Measurements from ENCODE around the gene CTAG2. TPM values are rescaled to one million over a fixed set of nuclear protein-coding genes. Genes with fewer than 3 reads are reported as not detected.
"Not testable (repeated sequence)": the region's sequence is repeated elsewhere in the genome, so short reads cannot be mapped to it uniquely, and the experiment has no call there.

Gene CTAG2
- total and polyA plus RNA-seq, 2 donors (not counting 1 experiment from before 2014, with no cell fraction given) = not detected

- Mint-ChIP-seq H3K4me3 (no peak overlapping the region), H3K4me1 (no peaks in the 10 kb centered on the region), H3K27me3 (no peaks in the 10 kb centered on the region), H3K9me3 (ENCODE audit: insufficient read depth) (no peaks in the 10 kb centered on the region), H3K27ac (no peak overlapping the region)
- 89% methylated on average over 4 of the region's 15 CpGs for WGBS (ENCODE audit: insufficient coverage)
- no peak for TF ChIP-seq CTCF (IDR thresholded peaks at IDR 0.05)
- no peak for TF ChIP-seq EZH2 (IDR thresholded peaks at IDR 0.05; ENCODE audit: borderline replicate concordance, insufficient read depth, low read depth, low read length, poor library complexity, severe bottlenecking)
- Histone ChIP-seq H3K9me3 (ENCODE audit: control extremely low read depth in 1 of 3, control insufficient read depth in 2 of 3, insufficient read depth in 1 of 3, low read length in 2 of 3) (no peaks in the 10 kb centered on the region), H3K79me2 (ENCODE audit: control insufficient read depth, insufficient read depth, low read length) (no peaks in the 10 kb centered on the region), H4K20me1 (ENCODE audit: control insufficient read depth, insufficient read depth, low read length, poor library complexity, severe bottlenecking) (no peaks in the 10 kb centered on the region), H2AFZ (ENCODE audit: insufficient read depth, low read depth, low read length, poor library complexity, severe bottlenecking) (no peak overlapping the region), H3K4me3 (ENCODE audit: control extremely low read depth in 1 of 5, extremely low read depth in 1 of 5, insufficient read depth in 1 of 5, low read depth in 2 of 5, low read length in 4 of 5) (no peak overlapping the region), H3K4me1 (ENCODE audit: control insufficient read depth in 2 of 2, insufficient read depth in 2 of 2, low read length in 2 of 2) (no peaks in the 10 kb centered on the region), H3K36me3 (replicated peaks in 1 of 2; ENCODE audit: control extremely low read depth in 1 of 2, control insufficient read depth in 1 of 2, extremely low read depth in 1 of 2, insufficient read depth in 2 of 2, low read length in 1 of 2) (no peaks in the 10 kb centered on the region), H3K4me2 (replicated peaks; ENCODE audit: low read depth, low read length, poor library complexity, severe bottlenecking) (no peak overlapping the region), H3K9ac (ENCODE audit: low read length) (no peak overlapping the region), H3K27ac (ENCODE audit: low read length in 2 of 2) (no peak overlapping the region), H3K27me3 (replicated peaks in 1 of 4; ENCODE audit: control extremely low read depth in 1 of 4, control insufficient read depth in 3 of 4, insufficient read depth in 4 of 4, low read length in 3 of 4) (no peaks in the 10 kb centered on the region)
- POLR2A ChIA-PET = no interaction called here
- CTCF ChIA-PET = no interaction called here
- DNase-seq = no peak
- intact Hi-C loops (cut with micrococcal nuclease) = no loop called here
- no peak for ATAC-seq (ENCODE audit: low read depth)
Observed at GRCh38 chrX:154648931-154649330, 4.4 kb downstream of the CTAG2 start.

GRCh38 chrX:154645745-154646378 lies 7.5 kb downstream of the CTAG2 start:
- CTCF ChIA-PET; H3K27ac ChIP-seq (ENCODE audit: low read length in 2 of 2); H3K4me3 ChIP-seq (ENCODE audit: control extremely low read depth in 1 of 5, extremely low read depth in 1 of 5, insufficient read depth in 1 of 5, low read depth in 2 of 5, low read length in 4 of 5); H3K9ac ChIP-seq (ENCODE audit: low read length); DNase-seq; H3K9me3 Mint-ChIP-seq (ENCODE audit: insufficient read depth); H3K27me3 Mint-ChIP-seq; H3K36me3 ChIP-seq (replicated peaks in 1 of 2; ENCODE audit: control extremely low read depth in 1 of 2, control insufficient read depth in 1 of 2, extremely low read depth in 1 of 2, insufficient read depth in 2 of 2, low read length in 1 of 2); H2AFZ ChIP-seq (ENCODE audit: insufficient read depth, low read depth, low read length, poor library complexity, severe bottlenecking); H3K79me2 ChIP-seq (ENCODE audit: control insufficient read depth, insufficient read depth, low read length); H3K4me3 Mint-ChIP-seq; POLR2A ChIA-PET; H3K27ac Mint-ChIP-seq; H4K20me1 ChIP-seq (ENCODE audit: control insufficient read depth, insufficient read depth, low read length, poor library complexity, severe bottlenecking); H3K27me3 ChIP-seq (replicated peaks in 1 of 4; ENCODE audit: control extremely low read depth in 1 of 4, control insufficient read depth in 3 of 4, insufficient read depth in 4 of 4, low read length in 3 of 4); H3K4me1 Mint-ChIP-seq; H3K9me3 ChIP-seq (ENCODE audit: control extremely low read depth in 1 of 3, control insufficient read depth in 2 of 3, insufficient read depth in 1 of 3, low read length in 2 of 3); H3K4me1 ChIP-seq (ENCODE audit: control insufficient read depth in 2 of 2, insufficient read depth in 2 of 2, low read length in 2 of 2); H3K4me2 ChIP-seq (replicated peaks; ENCODE audit: low read depth, low read length, poor library complexity, severe bottlenecking); ATAC-seq (ENCODE audit: low read depth); intact Hi-C loops (cut with micrococcal nuclease): not testable (repeated sequence)
- no CpG with 5 or more reads among the region's 24 CpGs for WGBS (ENCODE audit: insufficient coverage)

GRCh38 chrX:154643708-154644107 lies 9.7 kb downstream of the CTAG2 start:
- WGBS (ENCODE audit: insufficient coverage) = no CpG with 5 or more reads among the region's 31 CpGs

More at GRCh38 chrX:154643708-154644107, 9.7 kb downstream of the CTAG2 start:
- H3K27me3 Mint-ChIP-seq; H3K4me1 ChIP-seq (ENCODE audit: control insufficient read depth in 2 of 2, insufficient read depth in 2 of 2, low read length in 2 of 2); H3K4me3 ChIP-seq (ENCODE audit: control extremely low read depth in 1 of 5, extremely low read depth in 1 of 5, insufficient read depth in 1 of 5, low read depth in 2 of 5, low read length in 4 of 5); H3K9ac ChIP-seq (ENCODE audit: low read length); H4K20me1 ChIP-seq (ENCODE audit: control insufficient read depth, insufficient read depth, low read length, poor library complexity, severe bottlenecking); H3K9me3 Mint-ChIP-seq (ENCODE audit: insufficient read depth); H3K27ac Mint-ChIP-seq; ATAC-seq (ENCODE audit: low read depth); DNase-seq; H3K4me2 ChIP-seq (replicated peaks; ENCODE audit: low read depth, low read length, poor library complexity, severe bottlenecking); H3K27ac ChIP-seq (ENCODE audit: low read length in 2 of 2); H3K79me2 ChIP-seq (ENCODE audit: control insufficient read depth, insufficient read depth, low read length); H3K9me3 ChIP-seq (ENCODE audit: control extremely low read depth in 1 of 3, control insufficient read depth in 2 of 3, insufficient read depth in 1 of 3, low read length in 2 of 3); H3K4me3 Mint-ChIP-seq; CTCF ChIA-PET; H2AFZ ChIP-seq (ENCODE audit: insufficient read depth, low read depth, low read length, poor library complexity, severe bottlenecking); H3K4me1 Mint-ChIP-seq; H3K27me3 ChIP-seq (replicated peaks in 1 of 4; ENCODE audit: control extremely low read depth in 1 of 4, control insufficient read depth in 3 of 4, insufficient read depth in 4 of 4, low read length in 3 of 4); POLR2A ChIA-PET; H3K36me3 ChIP-seq (replicated peaks in 1 of 2; ENCODE audit: control extremely low read depth in 1 of 2, control insufficient read depth in 1 of 2, extremely low read depth in 1 of 2, insufficient read depth in 2 of 2, low read length in 1 of 2); intact Hi-C loops (cut with micrococcal nuclease): not testable (repeated sequence)

Measured in B cell (primary cell).